NB4 (cell line): Measurements from ENCODE around the gene USH2A.

Source experiments
- DNase-seq: peaks from one replicate; pipeline ENCODE4 v3.0.0; 2010; ENCODE audit warnings: low read depth
- H3K4me3 ChIP-seq: one replicate; pipeline ENCODE4 v1.5.1; 2011; ENCODE audit warnings: mild to moderate bottlenecking, low read depth, low read length, moderate library complexity
- CTCF ChIP-seq: IDR thresholded peaks from one replicate; pipeline ENCODE4 v1.5.1; 2012; ENCODE audit warnings: low read depth, low read length
- MAX ChIP-seq: IDR thresholded peaks from 2 replicates; pipeline ENCODE4 v1.6.1; 2011; ENCODE audit warnings: low read depth, low read length
- MYC ChIP-seq: IDR thresholded peaks from 2 replicates; pipeline ENCODE4 v1.6.1; 2011; ENCODE audit warnings: low read depth, low read length
- POLR2A ChIP-seq: IDR thresholded peaks from 2 replicates; pipeline ENCODE4 v1.6.1; 2011; ENCODE audit warnings: mild to moderate bottlenecking; ENCODE audit not compliant: insufficient read length; ENCODE audit errors: extremely low read depth

Gene USH2A

GRCh38 chr1:216458812-216459211 is 35.6 kb upstream of the USH2A start:
- no peak overlapping the region for H3K4me3 ChIP-seq
- TF ChIP-seq MYC (no peak), MAX (no peak), POLR2A (no peak)
- DNase-seq, result no peak

- no peak for DNase-seq
- H3K4me3 ChIP-seq, result no peak overlapping the region
- TF ChIP-seq CTCF (no peak), MYC (no peak), POLR2A (no peak), MAX (no peak)
Measured at GRCh38 chr1:216457356-216457755, 34.1 kb upstream of the USH2A start.

GRCh38 chr1:216456682-216457081 is 33.4 kb upstream of the USH2A start:
- DNase-seq, result no peak
- TF ChIP-seq MYC (no peak), CTCF (no peak), MAX (no peak), POLR2A (no peak)
- no peak overlapping the region for H3K4me3 ChIP-seq

GRCh38 chr1:216453777-216454176 is 30.5 kb upstream of the USH2A start:
- TF ChIP-seq MYC (no peak), CTCF (no peak), MAX (no peak), POLR2A (no peak)
- no peak for DNase-seq
- no peak overlapping the region for H3K4me3 ChIP-seq

GRCh38 chr1:216450227-216450626 is 27.0 kb upstream of the USH2A start:
- TF ChIP-seq MAX (no peak), CTCF (no peak), POLR2A (no peak), MYC (no peak)
- no peak for DNase-seq
- no peak overlapping the region for H3K4me3 ChIP-seq

GRCh38 chr1:216448011-216448510 is 24.8 kb upstream of the USH2A start:
- no peak for TF ChIP-seq MAX
- no peak for TF ChIP-seq CTCF
- TF ChIP-seq MYC, result no peak
- no peak for TF ChIP-seq POLR2A
- H3K4me3 ChIP-seq, result no peak overlapping the region
- DNase-seq, result no peak
